Skeletal muscle satellite cell (primary cell): Measurements from ENCODE around the gene SMS.

Experiments
- H3K27me3 ChIP-seq: 2 replicates; pipeline ENCODE4 v1.7.0; 2013; ENCODE audit warnings: low read length; ENCODE audit not compliant: control insufficient read depth, insufficient read depth
- H3K36me3 ChIP-seq: 2 replicates; pipeline ENCODE4 v1.7.0; 2013; ENCODE audit warnings: mild to moderate bottlenecking, control low read depth, low read length; ENCODE audit not compliant: insufficient read depth
- H3K4me1 ChIP-seq: 2 replicates; pipeline ENCODE4 v1.7.0; 2013; ENCODE audit warnings: low read length; ENCODE audit not compliant: control insufficient read depth, insufficient read depth
- H3K4me2 ChIP-seq: 2 replicates; pipeline ENCODE4 v1.7.0; 2013; ENCODE audit warnings: mild to moderate bottlenecking, low read length
- H3K4me3 ChIP-seq: 2 replicates; pipeline ENCODE4 v1.7.0; 2013; ENCODE audit warnings: low read length
- H3K9ac ChIP-seq: 2 replicates; pipeline ENCODE4 v1.7.0; 2013; ENCODE audit warnings: mild to moderate bottlenecking, low read depth, low read length, moderate library complexity
- H3K9me3 ChIP-seq: replicated peaks from 2 replicates; pipeline ENCODE4 v1.7.0; 2013; ENCODE audit warnings: mild to moderate bottlenecking, control low read depth, low read length

Gene SMS

DNA sequence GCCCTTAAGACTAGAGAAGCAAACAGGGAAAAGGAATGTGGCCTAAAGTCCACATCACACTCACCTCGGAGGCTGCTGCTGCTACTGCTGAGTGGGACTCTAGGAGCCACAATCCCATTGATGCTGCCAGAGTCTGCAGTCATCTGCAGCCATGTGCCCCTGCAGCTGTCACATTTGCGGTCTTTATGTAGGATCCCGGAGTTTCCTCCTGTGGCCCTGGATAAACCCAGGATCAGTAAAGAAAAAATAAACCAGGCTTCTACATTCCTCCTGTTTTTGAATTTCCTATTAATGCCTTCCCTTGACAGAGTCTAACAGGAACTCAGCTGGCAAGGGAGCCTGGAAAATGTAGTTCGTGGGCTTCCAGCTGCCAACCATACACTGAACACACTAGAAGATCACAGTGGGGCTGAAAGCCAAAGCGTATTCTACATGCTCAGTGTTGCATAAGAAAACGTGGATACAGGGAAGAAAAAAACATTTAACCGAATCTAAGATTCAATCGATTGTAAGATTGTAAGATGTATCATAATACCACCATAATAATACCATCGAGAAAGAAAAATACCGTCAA is 81.3 kb downstream of the SMS start:
- Histone ChIP-seq H3K4me3 (no peak overlapping the region), H3K9me3 (no peaks in the 10 kb centered on the region), H3K4me1 (no peaks in the 10 kb centered on the region), H3K27me3 (no peaks in the 10 kb centered on the region), H3K9ac (no peak overlapping the region), H3K4me2 (no peak overlapping the region), H3K36me3 (no peaks in the 10 kb centered on the region)

DNA sequence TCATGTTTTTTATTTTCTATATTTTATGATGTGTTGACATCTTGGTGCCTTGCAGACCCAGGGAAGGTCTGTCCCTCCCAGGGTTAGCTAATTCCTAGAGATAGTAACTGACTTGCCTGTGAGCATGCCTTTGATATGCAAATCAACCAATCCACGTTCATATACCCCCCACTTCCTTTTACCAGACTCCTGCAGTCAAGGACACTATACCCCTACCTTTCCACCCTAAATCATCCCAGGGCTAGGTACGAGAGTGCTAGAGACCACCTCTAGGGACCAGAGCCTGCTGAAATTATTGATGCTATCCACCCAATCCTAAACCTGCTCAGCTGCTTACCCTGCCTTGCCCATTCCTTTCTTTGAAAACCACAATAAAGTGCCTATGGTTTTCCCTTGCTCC is 84.1 kb downstream of the SMS start:
- Histone ChIP-seq H3K27me3 (no peaks in the 10 kb centered on the region), H3K4me2 (no peak overlapping the region), H3K9ac (no peak overlapping the region), H3K36me3 (no peaks in the 10 kb centered on the region), H3K4me3 (no peak overlapping the region), H3K4me1 (no peaks in the 10 kb centered on the region), H3K9me3 (no peaks in the 10 kb centered on the region)

DNA sequence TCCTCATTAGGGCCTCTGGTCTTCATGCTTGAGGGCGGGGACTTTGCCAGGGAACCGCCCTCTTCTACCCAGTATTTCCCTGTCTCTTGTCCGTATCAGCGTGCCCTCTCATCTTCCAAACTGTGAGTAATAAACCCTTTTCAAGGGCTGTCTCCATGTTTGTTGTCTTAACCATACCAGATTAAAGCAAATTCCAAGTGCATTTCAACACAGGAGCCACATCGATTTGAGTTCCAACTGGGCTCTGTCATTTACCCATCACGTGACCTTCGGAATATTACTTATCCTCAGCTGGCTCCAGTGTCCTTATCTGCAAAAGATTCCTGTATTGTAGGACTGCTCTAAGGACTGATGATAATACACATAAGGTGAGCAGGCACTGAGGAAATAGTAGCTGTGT is 85.2 kb downstream of the SMS start:
- H3K4me3 ChIP-seq: no peak overlapping the region
- no peak overlapping the region for H3K4me2 ChIP-seq
- no peaks in the 10 kb centered on the region for H3K9me3 ChIP-seq
- H3K9ac ChIP-seq: no peak overlapping the region
- H3K36me3 ChIP-seq: no peaks in the 10 kb centered on the region
- no peaks in the 10 kb centered on the region for H3K4me1 ChIP-seq
- no peaks in the 10 kb centered on the region for H3K27me3 ChIP-seq

DNA sequence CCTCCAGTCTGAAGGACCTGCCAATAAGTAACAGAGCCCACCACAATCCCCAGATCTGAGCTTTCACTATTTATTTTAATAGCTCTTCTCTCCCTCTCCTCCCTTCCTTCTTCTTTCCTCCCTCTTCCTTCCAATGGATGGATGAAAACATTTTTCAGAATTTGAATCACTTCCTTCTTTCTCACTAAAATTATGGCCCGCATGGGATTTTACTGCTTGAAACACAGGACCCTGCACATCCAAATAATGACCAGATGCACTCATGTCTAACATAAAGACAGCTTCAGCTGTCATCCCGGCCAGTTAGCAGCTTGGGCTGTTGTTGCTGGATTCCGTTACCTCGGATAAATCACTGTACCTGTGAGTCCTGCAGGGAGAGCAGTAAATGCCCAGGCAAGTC is 86.2 kb downstream of the SMS start:
- H3K9ac ChIP-seq: no peak overlapping the region
- no peaks in the 10 kb centered on the region for H3K36me3 ChIP-seq
- no peaks in the 10 kb centered on the region for H3K27me3 ChIP-seq
- H3K4me2 ChIP-seq: no peak overlapping the region
- no peak overlapping the region for H3K4me3 ChIP-seq
- no peaks in the 10 kb centered on the region for H3K4me1 ChIP-seq
- no peaks in the 10 kb centered on the region for H3K9me3 ChIP-seq

DNA sequence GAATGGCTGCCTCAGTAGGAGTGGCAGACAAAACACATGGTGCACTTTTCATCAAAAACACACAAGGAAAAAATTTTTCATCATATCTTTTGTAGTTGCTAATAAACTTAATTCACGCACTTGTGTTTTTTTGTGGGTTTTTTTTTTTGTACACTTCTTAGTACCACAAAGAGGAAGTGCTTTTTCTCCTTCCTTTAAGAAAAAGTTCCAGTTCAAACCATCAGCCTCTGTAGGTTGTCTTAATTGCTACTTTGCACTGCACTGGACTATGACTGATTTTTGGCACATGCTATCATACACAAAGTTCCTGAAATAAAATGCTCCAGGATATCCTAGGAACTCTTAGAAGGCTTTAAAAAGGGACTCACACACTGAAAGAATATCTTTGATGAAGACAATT is 91.6 kb downstream of the SMS start, which contains the start of gene PHEX:
Gene PHEX, plus strand, starts transcription at position 242 of the 400 bp plus-strand sequence. CDS start 681 bp downstream, outside the sequence.
- Histone ChIP-seq H3K4me1 (no peaks in the 10 kb centered on the region), H3K36me3 (no peaks in the 10 kb centered on the region)

DNA sequence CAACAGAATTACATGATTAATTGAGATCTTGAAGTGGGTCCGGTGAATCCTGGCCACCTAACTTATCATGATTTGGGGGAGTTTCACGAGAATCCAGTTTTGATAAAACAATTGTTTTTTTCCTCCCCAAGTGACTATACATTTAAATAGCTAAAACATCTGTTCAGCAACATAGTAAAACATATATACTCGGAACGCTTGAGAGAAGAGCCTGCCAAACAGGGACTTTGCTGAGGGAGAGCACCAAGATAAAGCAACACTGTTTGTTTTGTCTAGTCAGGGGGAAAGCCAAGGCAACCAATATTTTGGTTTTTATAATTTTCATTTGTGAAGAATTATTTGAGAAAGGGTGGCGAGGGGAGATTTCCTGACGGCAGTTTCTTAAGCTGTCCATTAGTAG is 92.0 kb downstream of the SMS start:
- Histone ChIP-seq H3K4me1 (no peaks in the 10 kb centered on the region), H3K9ac (no peak overlapping the region), H3K4me2 (no peak overlapping the region), H3K27me3 (no peaks in the 10 kb centered on the region), H3K4me3 (no peak overlapping the region), H3K36me3 (no peaks in the 10 kb centered on the region), H3K9me3 (no peaks in the 10 kb centered on the region)

More for the DNA sequence above, 91.6 kb downstream of the SMS start, which contains the start of gene PHEX:
- no peak within 1 kb of the TSS for H3K4me3 ChIP-seq
- H3K4me2 ChIP-seq: no peak within 1 kb of the TSS
- H3K9me3 ChIP-seq: no peaks in the 10 kb centered on the region
- H3K9ac ChIP-seq: no peak within 1 kb of the TSS
- H3K27me3 ChIP-seq: no peaks in the 10 kb centered on the region

DNA sequence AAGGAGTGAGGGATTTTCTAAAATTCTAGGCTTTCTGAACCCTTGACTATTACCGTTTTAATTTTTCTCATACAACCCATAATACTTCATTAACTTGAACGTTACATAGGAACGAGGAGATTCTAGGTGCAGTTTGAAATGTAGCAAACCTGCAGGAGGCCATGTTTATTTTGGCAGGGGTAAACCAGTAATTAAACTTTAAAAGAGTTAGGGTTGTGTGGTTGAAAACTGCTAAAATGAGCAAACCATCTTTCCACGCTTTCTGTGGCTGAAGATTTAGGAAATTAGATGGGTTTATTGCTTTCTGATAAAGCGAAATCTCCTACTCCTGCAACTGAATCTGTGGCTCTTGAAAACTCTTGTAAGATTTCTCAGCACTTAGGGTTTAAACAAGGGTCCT is 93.3 kb downstream of the SMS start:
- H3K4me3 ChIP-seq: no peak overlapping the region
- no peak overlapping the region for H3K4me2 ChIP-seq
- H3K36me3 ChIP-seq: no peaks in the 10 kb centered on the region
- H3K27me3 ChIP-seq: no peaks in the 10 kb centered on the region
- H3K4me1 ChIP-seq: no peaks in the 10 kb centered on the region
- no peak overlapping the region for H3K9ac ChIP-seq
- H3K9me3 ChIP-seq: no peaks in the 10 kb centered on the region

DNA sequence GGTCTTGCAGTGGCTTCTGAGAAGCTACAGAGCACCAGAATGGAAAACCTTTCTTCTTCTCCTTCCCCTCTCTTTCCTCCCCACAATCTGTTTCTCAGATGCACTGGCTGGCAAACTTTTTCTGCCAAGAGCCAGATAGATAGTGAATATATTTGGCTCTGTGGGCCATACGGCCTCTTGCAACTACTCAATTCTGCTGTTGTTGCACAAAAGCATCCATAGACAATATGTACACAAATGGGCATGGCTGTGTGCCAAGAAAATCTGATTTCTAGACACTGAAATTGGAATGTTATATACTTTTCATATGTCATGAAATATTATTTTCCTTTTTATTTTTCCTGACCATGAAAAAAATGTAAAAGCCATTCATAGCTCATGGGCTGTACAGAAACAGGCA is 94.7 kb downstream of the SMS start:
- H3K9me3 ChIP-seq: no peaks in the 10 kb centered on the region
- no peak overlapping the region for H3K4me2 ChIP-seq
- H3K4me3 ChIP-seq: no peak overlapping the region
- H3K36me3 ChIP-seq: no peaks in the 10 kb centered on the region
- no peaks in the 10 kb centered on the region for H3K4me1 ChIP-seq
- no peaks in the 10 kb centered on the region for H3K27me3 ChIP-seq
- H3K9ac ChIP-seq: no peak overlapping the region

DNA sequence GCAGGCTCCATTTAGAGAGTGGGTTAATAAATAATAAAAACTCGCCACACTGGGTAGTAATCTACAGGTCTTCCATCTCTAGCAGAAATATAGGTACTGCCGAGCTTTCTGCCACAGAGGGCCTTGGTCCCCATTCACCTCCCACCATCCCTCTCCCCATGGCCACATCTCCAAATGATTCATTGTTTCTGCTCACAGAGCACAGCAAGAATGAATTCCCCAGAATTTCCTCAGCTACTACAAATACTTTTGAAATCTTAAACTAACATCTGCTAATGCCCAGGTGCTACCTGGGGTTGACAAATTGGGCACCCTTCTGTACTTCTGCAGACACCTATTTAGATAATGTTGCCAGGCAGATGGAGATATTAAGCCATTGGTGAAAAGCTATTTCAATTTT is 96.7 kb downstream of the SMS start:
- no peaks in the 10 kb centered on the region for H3K4me1 ChIP-seq
- no peaks in the 10 kb centered on the region for H3K27me3 ChIP-seq
- H3K4me2 ChIP-seq: no peak overlapping the region
- H3K36me3 ChIP-seq: no peaks in the 10 kb centered on the region
- no peak overlapping the region for H3K4me3 ChIP-seq
- no peaks in the 10 kb centered on the region for H3K9me3 ChIP-seq
- H3K9ac ChIP-seq: no peak overlapping the region

DNA sequence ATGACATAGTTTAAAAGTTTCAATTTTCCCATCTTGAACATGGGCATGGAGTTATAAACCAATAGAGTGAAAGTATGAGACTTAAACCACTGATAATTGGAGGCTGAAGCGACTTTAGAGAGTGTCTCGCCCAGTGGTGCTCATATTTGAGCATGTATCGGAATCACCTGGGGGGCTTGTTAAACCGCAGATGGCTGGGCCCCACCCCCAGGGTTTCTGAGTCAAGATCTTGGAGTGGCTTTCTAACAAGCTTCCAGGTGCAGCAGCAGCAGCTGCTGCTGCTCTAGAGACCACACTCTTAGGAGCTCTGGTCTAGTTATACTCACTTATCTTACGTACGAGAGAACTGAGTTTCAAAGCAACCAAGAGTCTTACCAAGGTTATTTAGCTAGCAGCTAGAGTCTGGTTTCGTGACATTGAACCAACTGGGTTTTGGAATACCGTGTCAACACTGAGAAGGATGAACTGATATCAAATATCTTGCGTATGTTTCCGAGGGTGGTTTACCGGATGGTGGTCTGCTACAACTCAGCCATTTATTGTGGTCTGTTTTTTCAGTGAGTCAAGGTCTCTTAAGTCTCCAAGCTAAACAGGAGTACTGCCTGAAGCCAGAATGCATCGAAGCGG is 97.5 kb downstream of the SMS start:
- no peaks in the 10 kb centered on the region for H3K27me3 ChIP-seq
- no peaks in the 10 kb centered on the region for H3K4me1 ChIP-seq
- no peak overlapping the region for H3K4me3 ChIP-seq
- H3K9ac ChIP-seq: no peak overlapping the region
- H3K36me3 ChIP-seq: no peaks in the 10 kb centered on the region
- no peaks in the 10 kb centered on the region for H3K9me3 ChIP-seq
- H3K4me2 ChIP-seq: no peak overlapping the region

DNA sequence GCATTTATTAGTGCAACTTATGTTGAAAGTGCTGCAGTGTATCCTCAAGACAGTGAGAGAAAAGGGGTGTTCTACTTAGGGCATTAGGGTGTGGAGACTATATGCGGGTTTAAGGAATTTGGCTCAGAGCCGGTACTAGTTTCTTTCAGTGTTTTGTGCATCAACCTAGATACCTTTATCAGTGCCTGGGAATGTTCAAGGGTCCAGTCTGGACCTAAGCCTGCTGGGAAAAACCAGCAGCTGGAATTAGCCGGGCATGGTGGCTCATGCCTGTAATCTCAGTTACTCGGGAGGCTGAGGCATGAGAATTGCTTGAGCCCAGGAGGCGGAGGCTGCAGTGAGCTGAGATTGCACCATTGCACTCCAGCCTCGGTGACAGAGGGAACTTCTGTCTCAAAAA is 99.0 kb downstream of the SMS start:
- Histone ChIP-seq H3K4me2 (no peak overlapping the region), H3K9me3 (no peaks in the 10 kb centered on the region)

DNA sequence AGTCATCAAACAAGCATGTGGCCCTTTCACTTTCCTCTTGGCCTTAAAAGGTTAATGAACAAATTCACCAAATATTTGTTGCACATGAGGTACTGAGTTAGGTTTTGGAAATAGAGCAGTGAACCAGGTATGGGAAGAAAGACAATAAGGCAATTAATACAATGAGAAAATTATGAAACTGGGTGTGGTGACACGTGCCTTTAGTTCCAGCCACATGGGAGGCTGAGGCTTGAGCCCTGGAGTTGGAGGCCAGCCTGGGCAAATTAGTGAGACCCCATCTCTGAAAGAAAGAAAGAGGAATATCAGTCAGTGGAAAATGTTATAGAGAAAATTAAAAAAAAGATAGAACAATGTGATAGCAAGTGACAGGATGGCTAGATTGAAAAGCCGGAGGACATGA is 99.7 kb downstream of the SMS start:
- Histone ChIP-seq H3K4me1 (no peaks in the 10 kb centered on the region), H3K36me3 (no peaks in the 10 kb centered on the region)

More for the DNA sequence above, 99.0 kb downstream of the SMS start:
- Histone ChIP-seq H3K9ac (no peak overlapping the region), H3K4me1 (no peaks in the 10 kb centered on the region), H3K4me3 (no peak overlapping the region), H3K27me3 (no peaks in the 10 kb centered on the region), H3K36me3 (no peaks in the 10 kb centered on the region)

More for the DNA sequence above, 99.7 kb downstream of the SMS start:
- no peaks in the 10 kb centered on the region for H3K27me3 ChIP-seq
- H3K9ac ChIP-seq: no peak overlapping the region
- no peak overlapping the region for H3K4me2 ChIP-seq
- H3K4me3 ChIP-seq: no peak overlapping the region
- no peaks in the 10 kb centered on the region for H3K9me3 ChIP-seq
